ENCODE results near the gene RUFY4. TPM values are rescaled to one million over a fixed set of nuclear protein-coding genes. Genes with fewer than 3 reads are reported as not detected.

Gene RUFY4
- total and polyA plus RNA-seq, 9 of the 15 experiments (the other 6 are each of a cell fraction or from before 2014, with no cell fraction given) = not detected

DNA sequence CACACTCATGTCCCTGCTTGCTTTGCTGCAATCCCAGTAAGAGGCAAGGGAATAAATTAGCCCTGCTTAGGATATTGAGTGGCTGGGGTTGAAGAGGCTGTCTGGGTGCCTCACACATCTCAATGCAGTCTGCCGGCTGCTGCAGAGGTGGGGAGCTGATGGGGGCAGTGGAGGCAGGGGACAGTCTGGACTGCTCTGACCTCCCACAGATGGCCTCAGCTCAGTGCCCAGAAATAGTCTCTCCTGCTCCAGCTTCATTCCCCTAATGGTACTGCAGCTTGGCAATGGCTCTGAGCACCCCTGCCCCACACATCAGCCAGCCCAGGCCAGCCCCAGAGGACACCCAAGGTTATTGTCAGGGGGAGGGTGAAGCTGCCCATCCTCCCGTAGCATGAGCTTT, 44.7 kb upstream of the RUFY4 start:
- no TSS peak for BruUV-seq (replicated peaks)
- in situ Hi-C loops (cut with MboI) = no loop called here
- no peaks in the 10 kb centered on the region for H3K4me1 ChIP-seq (replicated peaks in 1 of 2; ENCODE audit: control insufficient read depth in 2 of 2, insufficient read depth in 2 of 2, low read length in 2 of 2)
- DNase-seq (ENCODE audit: extremely low read depth in 1 of 4, low spot score in 3 of 4) (no peak), FAIRE-seq (no peak), ATAC-seq (no peak; the same call in 2 of the 3 replicates)
- POLR2A ChIA-PET = interaction anchor here (1.0 kb wide), 1 partner anchor 12 kb away, joined by 3 read pairs; no protein-coding TSS in a partner anchor
- H3K4me3 ChIP-seq = no peak overlapping the region
- intact Hi-C loops (cut with micrococcal nuclease) = no loop called here
- no peaks in the 10 kb centered on the region for H3K9me3 ChIP-seq (replicated peaks; ENCODE audit: control insufficient read depth, insufficient read depth, low read depth, low read length)
- H3K4me2 ChIP-seq (ENCODE audit: insufficient read depth, low read length) = no peak overlapping the region
- no peaks in the 10 kb centered on the region for H3K36me3 ChIP-seq (ENCODE audit: control insufficient read depth, insufficient read depth, low read length)
- no peak overlapping the region for H2AFZ ChIP-seq (ENCODE audit: low read depth, low read length)
- peaks cover 0 to 7% of the 10 kb centered on the region in 2 experiments; a peak in 1 of 5 replicates for H3K27me3 ChIP-seq (ENCODE audit: control insufficient read depth in 2 of 2, insufficient read depth in 2 of 2, low read length in 2 of 2)
- H3K9me1 ChIP-seq (ENCODE audit: control insufficient read depth, insufficient read depth, low read length) = no peaks in the 10 kb centered on the region
- H3K27ac ChIP-seq (ENCODE audit: extremely low read depth, low read depth, low read length) = no peak overlapping the region
- no peaks in the 10 kb centered on the region for H4K20me1 ChIP-seq (replicated peaks; ENCODE audit: control insufficient read depth, insufficient read depth, low read length)
- CTCF ChIA-PET (ENCODE audit: low intra/inter-chr PET ratio) = no interaction called here
- H3K9ac ChIP-seq (ENCODE audit: insufficient read depth in 1 of 2, low read depth in 2 of 2, low read length in 2 of 2) = no peak overlapping the region
- no peaks in the 10 kb centered on the region for H3K79me2 ChIP-seq (ENCODE audit: control insufficient read depth, insufficient read depth, low read length)
- 0% methylated on average over 2 of the region's 2 CpGs for WGBS (ENCODE audit: insufficient coverage, low coverage, missing lambda C conversion rate)
- TF ChIP-seq SNRNP70 (optimal IDR thresholded peaks at IDR 0.05; ENCODE audit: low read depth, low read length) (no peak), HDAC1 (IDR thresholded peaks at IDR 0.05) (no peak), TCF7L2 (IDR thresholded peaks at IDR 0.05; ENCODE audit: low read depth, low read length) (no peak), TBP (optimal IDR thresholded peaks at IDR 0.05; ENCODE audit: low read depth, low read length) (no peak), SIN3A (IDR thresholded peaks at IDR 0.05; ENCODE audit: borderline replicate concordance in 2 of 2, control insufficient read depth in 1 of 2, low read depth in 2 of 2, low read length in 2 of 2) (no peak), POLR3G (IDR thresholded peaks at IDR 0.05; ENCODE audit: extremely low read depth, insufficient read length, insufficient replicate concordance) (no peak), POLR2AphosphoS5 (IDR thresholded peaks at IDR 0.05; ENCODE audit: control insufficient read depth, insufficient read depth, low read depth, low read length) (no peak), SIN3B (IDR thresholded peaks at IDR 0.05; ENCODE audit: low read depth) (no peak), ASH1L (IDR thresholded peaks at IDR 0.05; ENCODE audit: borderline replicate concordance, low read depth, partially characterized antibody) (no peak), SP2 (IDR thresholded peaks at IDR 0.05; ENCODE audit: extremely low read depth, low read depth, low read length, poor library complexity, severe bottlenecking) (no peak), CTBP1 (IDR thresholded peaks at IDR 0.05; ENCODE audit: borderline replicate concordance) (no peak)
- TF ChIP-seq, protein P1, sequence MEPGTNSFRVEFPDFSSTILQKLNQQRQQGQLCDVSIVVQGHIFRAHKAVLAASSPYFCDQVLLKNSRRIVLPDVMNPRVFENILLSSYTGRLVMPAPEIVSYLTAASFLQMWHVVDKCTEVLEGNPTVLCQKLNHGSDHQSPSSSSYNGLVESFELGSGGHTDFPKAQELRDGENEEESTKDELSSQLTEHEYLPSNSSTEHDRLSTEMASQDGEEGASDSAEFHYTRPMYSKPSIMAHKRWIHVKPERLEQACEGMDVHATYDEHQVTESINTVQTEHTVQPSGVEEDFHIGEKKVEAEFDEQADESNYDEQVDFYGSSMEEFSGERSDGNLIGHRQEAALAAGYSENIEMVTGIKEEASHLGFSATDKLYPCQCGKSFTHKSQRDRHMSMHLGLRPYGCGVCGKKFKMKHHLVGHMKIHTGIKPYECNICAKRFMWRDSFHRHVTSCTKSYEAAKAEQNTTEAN (CRISPR knock-in tag; IDR thresholded peaks at IDR 0.05) = no peak
- TF ChIP-seq, protein P2, sequence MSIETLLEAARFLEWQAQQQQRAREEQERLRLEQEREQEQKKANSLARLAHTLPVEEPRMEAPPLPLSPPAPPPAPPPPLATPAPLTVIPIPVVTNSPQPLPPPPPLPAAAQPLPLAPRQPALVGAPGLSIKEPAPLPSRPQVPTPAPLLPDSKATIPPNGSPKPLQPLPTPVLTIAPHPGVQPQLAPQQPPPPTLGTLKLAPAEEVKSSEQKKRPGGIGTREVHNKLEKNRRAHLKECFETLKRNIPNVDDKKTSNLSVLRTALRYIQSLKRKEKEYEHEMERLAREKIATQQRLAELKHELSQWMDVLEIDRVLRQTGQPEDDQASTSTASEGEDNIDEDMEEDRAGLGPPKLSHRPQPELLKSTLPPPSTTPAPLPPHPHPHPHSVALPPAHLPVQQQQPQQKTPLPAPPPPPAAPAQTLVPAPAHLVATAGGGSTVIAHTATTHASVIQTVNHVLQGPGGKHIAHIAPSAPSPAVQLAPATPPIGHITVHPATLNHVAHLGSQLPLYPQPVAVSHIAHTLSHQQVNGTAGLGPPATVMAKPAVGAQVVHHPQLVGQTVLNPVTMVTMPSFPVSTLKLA (conservative IDR thresholded peaks at IDR 0.05) = no peak
- TF ChIP-seq, protein P3, sequence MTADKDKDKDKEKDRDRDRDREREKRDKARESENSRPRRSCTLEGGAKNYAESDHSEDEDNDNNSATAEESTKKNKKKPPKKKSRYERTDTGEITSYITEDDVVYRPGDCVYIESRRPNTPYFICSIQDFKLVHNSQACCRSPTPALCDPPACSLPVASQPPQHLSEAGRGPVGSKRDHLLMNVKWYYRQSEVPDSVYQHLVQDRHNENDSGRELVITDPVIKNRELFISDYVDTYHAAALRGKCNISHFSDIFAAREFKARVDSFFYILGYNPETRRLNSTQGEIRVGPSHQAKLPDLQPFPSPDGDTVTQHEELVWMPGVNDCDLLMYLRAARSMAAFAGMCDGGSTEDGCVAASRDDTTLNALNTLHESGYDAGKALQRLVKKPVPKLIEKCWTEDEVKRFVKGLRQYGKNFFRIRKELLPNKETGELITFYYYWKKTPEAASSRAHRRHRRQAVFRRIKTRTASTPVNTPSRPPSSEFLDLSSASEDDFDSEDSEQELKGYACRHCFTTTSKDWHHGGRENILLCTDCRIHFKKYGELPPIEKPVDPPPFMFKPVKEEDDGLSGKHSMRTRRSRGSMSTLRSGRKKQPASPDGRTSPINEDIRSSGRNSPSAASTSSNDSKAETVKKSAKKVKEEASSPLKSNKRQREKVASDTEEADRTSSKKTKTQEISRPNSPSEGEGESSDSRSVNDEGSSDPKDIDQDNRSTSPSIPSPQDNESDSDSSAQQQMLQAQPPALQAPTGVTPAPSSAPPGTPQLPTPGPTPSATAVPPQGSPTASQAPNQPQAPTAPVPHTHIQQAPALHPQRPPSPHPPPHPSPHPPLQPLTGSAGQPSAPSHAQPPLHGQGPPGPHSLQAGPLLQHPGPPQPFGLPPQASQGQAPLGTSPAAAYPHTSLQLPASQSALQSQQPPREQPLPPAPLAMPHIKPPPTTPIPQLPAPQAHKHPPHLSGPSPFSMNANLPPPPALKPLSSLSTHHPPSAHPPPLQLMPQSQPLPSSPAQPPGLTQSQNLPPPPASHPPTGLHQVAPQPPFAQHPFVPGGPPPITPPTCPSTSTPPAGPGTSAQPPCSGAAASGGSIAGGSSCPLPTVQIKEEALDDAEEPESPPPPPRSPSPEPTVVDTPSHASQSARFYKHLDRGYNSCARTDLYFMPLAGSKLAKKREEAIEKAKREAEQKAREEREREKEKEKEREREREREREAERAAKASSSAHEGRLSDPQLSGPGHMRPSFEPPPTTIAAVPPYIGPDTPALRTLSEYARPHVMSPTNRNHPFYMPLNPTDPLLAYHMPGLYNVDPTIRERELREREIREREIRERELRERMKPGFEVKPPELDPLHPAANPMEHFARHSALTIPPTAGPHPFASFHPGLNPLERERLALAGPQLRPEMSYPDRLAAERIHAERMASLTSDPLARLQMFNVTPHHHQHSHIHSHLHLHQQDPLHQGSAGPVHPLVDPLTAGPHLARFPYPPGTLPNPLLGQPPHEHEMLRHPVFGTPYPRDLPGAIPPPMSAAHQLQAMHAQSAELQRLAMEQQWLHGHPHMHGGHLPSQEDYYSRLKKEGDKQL (CRISPR knock-in tag; IDR thresholded peaks at IDR 0.05; ENCODE audit: borderline replicate concordance) = no peak

Data from K562 (cell line).